ENCODE measurements around the gene ZNF667.

ZNF667 gene

GRCh38 chr19:56476651-56477428 is at the start of gene ZNF667:
ZNF667 (minus strand) TSS chr19:56477345; CDS start chr19:56462370, 14,975 bp downstream.
- DNase-seq: no peak

- DNase-seq: no peak
Observed at GRCh38 chr19:56525214-56525860, 48.2 kb upstream of the ZNF667 start.

- no peak for DNase-seq
Observed at GRCh38 chr19:56508290-56508778, 31.2 kb upstream of the ZNF667 start.

GRCh38 chr19:56507446-56508289 is 30.5 kb upstream of the ZNF667 start, which contains the start of gene ZNF471:
ZNF471 (plus strand) TSS chr19:56507855; CDS start chr19:56511572, 3,717 bp downstream.
- peak; percentile 47 for DNase-seq

GRCh38 chr19:56504581-56504980 is 27.4 kb upstream of the ZNF667 start:
- DNase-seq: no peak

GRCh38 chr19:56491399-56491798 is 14.3 kb upstream of the ZNF667 start:
- DNase-seq: no peak

- no peak for DNase-seq
Observed at GRCh38 chr19:56477429-56478338, 539 bp upstream of the ZNF667 start.

- DNase-seq: no peak
Observed at GRCh38 chr19:56476093-56476492, 1.1 kb downstream of the ZNF667 start.

- no peak for DNase-seq
Observed at GRCh38 chr19:56474308-56474707, 2.8 kb downstream of the ZNF667 start.

- no peak for DNase-seq
Observed at GRCh38 chr19:56441206-56441792, 35.8 kb downstream of the ZNF667 start.

- no peak for DNase-seq
Observed at GRCh38 chr19:56423985-56424353, 53.2 kb downstream of the ZNF667 start.

GRCh38 chr19:56423276-56423984 is 53.7 kb downstream of the ZNF667 start:
- DNase-seq: no peak

- no peak for DNase-seq
Observed at GRCh38 chr19:56405062-56405461, 72.1 kb downstream of the ZNF667 start.

- DNase-seq: no peak
Observed at GRCh38 chr19:56404705-56405056, 72.5 kb downstream of the ZNF667 start.

- peak; percentile 93 for DNase-seq
Observed at GRCh38 chr19:56403764-56404704, 73.1 kb downstream of the ZNF667 start, which contains the start of gene ZNF583. ZNF583 (plus strand) TSS chr19:56404332; CDS start chr19:56407115, 2,783 bp downstream.

GRCh38 chr19:56403261-56403660 is 73.9 kb downstream of the ZNF667 start:
- no peak for DNase-seq

- no peak for DNase-seq
Observed at GRCh38 chr19:56400485-56400884, 76.7 kb downstream of the ZNF667 start.

GRCh38 chr19:56398809-56399208 is 78.3 kb downstream of the ZNF667 start:
- DNase-seq: no peak

- DNase-seq: peak; percentile 85
Observed at GRCh38 chr19:56393119-56394012, 83.8 kb downstream of the ZNF667 start, which contains the start of gene ZNF582. ZNF582 (minus strand) TSS chr19:56393534; CDS start chr19:56391752, 1,782 bp downstream.

All from NCI-H2029 (cell line).